ACC112 (cell line): ENCODE data around the gene DOCK9.

Source experiments
- H2AFZ ChIP-seq: fragments of 200-600 bp; sonication (generic); one replicate; pipeline ENCODE4 v1.6.0; 2017; ENCODE audit warnings: antibody characterized with exemption, low read length; ENCODE audit not compliant: unreplicated experiment
- H3K27ac ChIP-seq: fragments of 200-600 bp; sonication (generic); 2 replicates; pipeline ENCODE4 v1.5.1; 2014; ENCODE audit warnings: low read depth, mild to moderate bottlenecking, antibody characterized with exemption, low read length, moderate library complexity
- H3K27me3 ChIP-seq: fragments of 200-600 bp; sonication (generic); 2 replicates; pipeline ENCODE4 v1.6.1; 2014; ENCODE audit warnings: mild to moderate bottlenecking, antibody characterized with exemption, low read length, moderate library complexity, mixed read lengths; ENCODE audit not compliant: insufficient read depth
- H3K36me3 ChIP-seq: fragments of 200-600 bp; sonication (generic); 2 replicates; pipeline ENCODE4 v1.6.1; 2016; ENCODE audit warnings: mild to moderate bottlenecking, antibody characterized with exemption, low read length, moderate library complexity, mixed read lengths; ENCODE audit not compliant: insufficient read depth
- H3K4me1 ChIP-seq: fragments of 200-600 bp; sonication (generic); one replicate; pipeline ENCODE4 v1.6.1; 2016; ENCODE audit warnings: low read length, mixed read lengths; ENCODE audit not compliant: insufficient read depth, unreplicated experiment, control insufficient read depth
- H3K4me3 ChIP-seq: fragments of 200-600 bp; sonication (generic); 2 replicates; pipeline ENCODE4 v1.5.1; 2014; ENCODE audit warnings: mild to moderate bottlenecking, low read depth, low read length
- H3K79me2 ChIP-seq: fragments of 200-600 bp; sonication (generic); one replicate; pipeline ENCODE4 v1.6.0; 2016; ENCODE audit warnings: low read length; ENCODE audit not compliant: control insufficient read depth, unreplicated experiment, insufficient read depth

DOCK9 gene

GRCh38 chr13:98997738-98998641 is 20.1 kb upstream of the DOCK9 start:
- H2AFZ ChIP-seq = no peak overlapping the region
- H3K4me3 ChIP-seq = no peak overlapping the region

DNA sequence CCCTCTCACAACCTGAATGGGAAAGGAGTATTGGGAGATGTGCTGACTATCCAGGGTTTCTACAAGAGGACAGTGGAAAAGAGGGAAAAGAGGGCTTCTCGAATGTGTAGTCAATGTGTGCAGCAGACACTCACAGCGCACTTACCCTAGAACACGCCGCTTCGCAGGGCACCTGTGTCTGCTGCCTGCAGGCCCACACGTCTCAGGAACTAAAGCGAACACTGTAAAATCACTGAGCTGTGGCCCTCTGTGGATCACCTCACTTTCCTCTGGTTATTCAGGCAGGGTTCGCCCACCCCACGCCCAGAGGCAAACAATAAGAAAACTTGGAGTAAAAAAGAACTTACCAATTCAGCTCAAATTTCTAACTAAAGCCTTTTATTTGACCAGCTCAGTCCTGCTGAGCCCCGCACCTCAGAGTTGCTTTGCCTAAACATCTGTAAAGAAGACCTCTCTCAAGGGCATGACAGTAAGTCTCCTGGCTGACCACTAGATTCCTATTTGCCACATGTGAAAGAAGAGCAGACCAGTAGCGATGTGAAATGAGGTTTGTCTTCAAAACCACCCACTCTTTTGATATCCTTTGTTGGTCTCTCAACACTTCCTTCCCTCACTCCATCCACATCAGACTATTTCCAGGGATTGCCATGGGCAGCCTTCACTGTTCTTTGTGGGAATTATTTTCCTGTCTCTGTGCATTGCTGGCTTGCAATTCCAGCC is 19.3 kb upstream of the DOCK9 start:
- Histone ChIP-seq H3K27me3 (no peaks in the 10 kb centered on the region), H3K79me2 (no peaks in the 10 kb centered on the region), H3K4me1 (peaks cover 20% of the 10 kb centered on the region), H3K27ac (no peak overlapping the region), H3K36me3 (no peaks in the 10 kb centered on the region), H3K4me3 (no peak overlapping the region), H2AFZ (no peak overlapping the region)

More at GRCh38 chr13:98997738-98998641, 20.1 kb upstream of the DOCK9 start:
- H3K36me3 ChIP-seq = no peaks in the 10 kb centered on the region
- no peaks in the 10 kb centered on the region for H3K79me2 ChIP-seq
- H3K4me1 ChIP-seq = peaks cover 20% of the 10 kb centered on the region
- H3K27ac ChIP-seq = no peak overlapping the region
- H3K27me3 ChIP-seq = no peaks in the 10 kb centered on the region

DNA sequence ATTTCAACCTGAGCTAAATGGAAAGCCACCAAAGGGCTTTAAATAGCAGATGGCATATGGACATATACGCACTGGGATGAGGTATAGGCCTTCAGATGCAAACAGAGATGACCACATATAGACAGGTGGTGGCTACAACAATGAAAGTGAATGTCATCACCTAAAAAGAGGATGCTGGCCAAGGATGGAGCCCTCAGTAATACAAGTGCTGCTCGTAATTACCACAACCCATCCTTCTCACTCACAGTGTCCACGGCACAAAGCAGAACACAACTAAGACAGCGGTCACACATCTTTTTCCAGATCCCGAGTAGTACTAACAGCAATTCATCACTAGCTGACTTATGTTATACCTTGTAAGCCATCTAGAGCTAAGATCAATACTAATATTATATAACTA is 18.2 kb upstream of the DOCK9 start:
- H3K4me1 ChIP-seq = peaks cover 20% of the 10 kb centered on the region
- H3K27ac ChIP-seq = no peak overlapping the region
- H3K36me3 ChIP-seq = no peaks in the 10 kb centered on the region
- no peak overlapping the region for H3K4me3 ChIP-seq
- no peaks in the 10 kb centered on the region for H3K79me2 ChIP-seq
- H3K27me3 ChIP-seq = no peaks in the 10 kb centered on the region
- H2AFZ ChIP-seq = no peak overlapping the region

DNA sequence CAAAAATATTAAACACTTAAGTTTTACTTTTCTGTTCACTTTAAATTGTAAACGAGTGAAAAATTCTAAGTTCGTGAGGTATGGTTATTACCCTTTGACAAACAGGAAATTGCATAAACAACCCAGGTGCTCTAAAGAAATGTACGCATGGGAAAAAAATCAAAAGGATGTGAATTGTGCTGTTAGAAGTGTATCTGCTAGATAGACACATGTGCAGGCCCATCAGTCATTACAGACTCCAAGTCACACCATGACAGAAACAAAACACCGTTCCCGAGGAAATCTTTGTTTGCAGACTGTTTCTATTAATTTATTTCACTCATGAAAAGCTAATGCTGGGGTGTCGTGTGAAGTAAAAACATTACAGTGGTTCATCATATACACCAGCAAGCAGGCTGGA is 17.0 kb upstream of the DOCK9 start:
- peaks cover 20% of the 10 kb centered on the region for H3K4me1 ChIP-seq
- H3K27ac ChIP-seq = no peak overlapping the region
- H2AFZ ChIP-seq = no peak overlapping the region
- H3K27me3 ChIP-seq = no peaks in the 10 kb centered on the region
- H3K36me3 ChIP-seq = no peaks in the 10 kb centered on the region
- no peaks in the 10 kb centered on the region for H3K79me2 ChIP-seq
- no peak overlapping the region for H3K4me3 ChIP-seq

DNA sequence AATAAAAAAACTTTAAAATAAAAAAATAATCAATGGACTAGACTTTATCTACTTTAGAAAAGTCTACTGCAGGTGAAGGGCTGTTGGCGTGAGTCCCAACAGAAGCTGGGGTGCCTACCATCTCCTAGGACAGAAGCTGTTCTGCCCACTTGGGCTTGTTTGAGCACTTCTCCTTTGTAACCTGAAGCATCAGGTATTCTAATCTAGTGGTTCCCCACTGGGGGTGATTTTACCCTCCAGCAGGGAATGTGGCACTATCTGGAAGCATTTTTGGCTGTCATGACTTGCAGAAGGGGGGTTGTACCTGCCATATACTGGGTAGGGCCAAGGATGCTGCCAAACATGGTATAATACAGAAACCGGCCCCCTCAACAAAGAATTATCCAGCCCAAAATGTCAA is 16.2 kb upstream of the DOCK9 start:
- Histone ChIP-seq H3K4me1 (peaks cover 14% of the 10 kb centered on the region), H3K27me3 (no peaks in the 10 kb centered on the region), H3K36me3 (no peaks in the 10 kb centered on the region), H3K27ac (no peak overlapping the region), H3K79me2 (no peaks in the 10 kb centered on the region), H2AFZ (no peak overlapping the region), H3K4me3 (no peak overlapping the region)

DNA sequence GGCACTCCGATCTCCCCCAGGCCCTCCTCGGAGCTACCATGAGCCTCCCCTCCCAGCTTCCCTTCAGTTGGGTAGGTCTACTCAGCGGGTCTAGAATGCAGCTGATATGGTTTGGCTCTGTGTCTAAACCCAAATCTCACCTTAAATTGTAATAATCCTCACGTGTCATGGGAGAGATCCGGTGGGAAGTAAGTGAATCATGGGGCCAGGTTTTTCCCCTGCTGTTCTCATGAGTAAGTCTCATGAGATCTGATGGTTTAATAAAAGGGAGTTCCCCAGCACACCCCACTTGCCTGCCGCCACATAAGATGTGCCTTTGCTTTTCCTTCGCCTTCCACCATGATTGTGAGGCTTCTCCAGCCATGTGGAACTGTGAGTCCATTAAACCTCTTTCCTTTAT is 14.5 kb upstream of the DOCK9 start:
- H3K36me3 ChIP-seq = no peaks in the 10 kb centered on the region
- no peaks in the 10 kb centered on the region for H3K79me2 ChIP-seq
- H2AFZ ChIP-seq = no peak overlapping the region
- no peaks in the 10 kb centered on the region for H3K27me3 ChIP-seq
- no peaks in the 10 kb centered on the region for H3K4me1 ChIP-seq
- no peak overlapping the region for H3K4me3 ChIP-seq
- H3K27ac ChIP-seq = no peak overlapping the region

DNA sequence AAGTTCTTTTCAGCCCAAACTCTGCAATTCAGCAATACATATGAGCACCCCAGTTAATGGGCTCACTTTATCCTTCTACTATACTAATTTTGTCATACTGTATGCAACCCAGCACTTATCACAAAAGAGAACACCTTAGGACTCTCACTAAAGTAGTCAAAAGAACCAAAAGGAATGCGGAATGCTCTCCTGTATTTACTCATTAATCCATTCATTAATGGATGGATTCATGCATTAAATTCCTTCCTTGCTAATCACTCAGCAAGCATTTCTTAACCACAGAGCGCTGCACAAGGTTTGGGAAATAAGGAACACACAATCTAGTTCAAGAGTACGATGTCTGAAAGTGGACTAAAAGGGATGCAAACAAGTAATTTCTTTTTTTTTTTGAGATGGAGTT is 12.8 kb upstream of the DOCK9 start:
- H3K4me3 ChIP-seq = no peak overlapping the region
- no peak overlapping the region for H3K27ac ChIP-seq
- no peaks in the 10 kb centered on the region for H3K79me2 ChIP-seq
- no peaks in the 10 kb centered on the region for H3K36me3 ChIP-seq
- H3K4me1 ChIP-seq = no peaks in the 10 kb centered on the region
- H3K27me3 ChIP-seq = no peaks in the 10 kb centered on the region
- no peak overlapping the region for H2AFZ ChIP-seq

DNA sequence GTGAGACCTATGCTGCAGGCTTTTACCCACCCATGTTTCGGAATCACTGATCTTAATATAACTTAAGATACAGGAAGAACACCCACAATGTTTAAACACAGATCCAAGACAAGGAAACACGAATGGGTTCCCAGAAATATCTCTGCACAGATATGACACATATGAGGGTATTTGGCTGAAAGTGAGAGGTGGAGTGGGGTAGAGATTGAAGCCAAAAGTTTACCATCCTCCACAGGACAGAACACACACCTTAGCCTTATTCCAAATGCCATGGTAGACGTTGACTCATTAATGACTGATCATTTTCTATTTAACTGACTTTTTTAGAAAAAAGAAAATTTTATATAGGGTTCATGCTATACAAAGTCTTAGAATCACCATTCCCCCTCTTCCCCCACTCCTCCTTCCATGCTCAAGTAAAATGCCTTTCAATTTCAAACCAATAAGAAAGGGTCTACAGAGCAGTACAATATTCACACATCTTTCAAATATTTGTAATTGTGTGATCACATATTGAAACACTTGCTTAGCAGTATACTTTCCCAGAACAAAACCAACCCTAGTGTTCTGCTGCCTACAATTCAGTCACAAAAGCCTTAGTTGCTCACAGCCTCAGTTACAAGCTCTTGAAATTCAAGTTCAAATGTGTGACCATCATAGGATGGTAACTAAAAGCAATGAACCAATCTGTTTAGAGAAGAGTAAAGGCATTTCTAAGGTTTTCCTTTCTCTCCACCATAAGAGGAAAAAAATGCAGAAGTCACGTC is 11.8 kb upstream of the DOCK9 start:
- H3K79me2 ChIP-seq = no peaks in the 10 kb centered on the region
- H3K4me1 ChIP-seq = no peaks in the 10 kb centered on the region
- no peak overlapping the region for H3K27ac ChIP-seq
- H3K4me3 ChIP-seq = no peak overlapping the region
- H3K36me3 ChIP-seq = no peaks in the 10 kb centered on the region
- H2AFZ ChIP-seq = no peak overlapping the region
- H3K27me3 ChIP-seq = no peaks in the 10 kb centered on the region

DNA sequence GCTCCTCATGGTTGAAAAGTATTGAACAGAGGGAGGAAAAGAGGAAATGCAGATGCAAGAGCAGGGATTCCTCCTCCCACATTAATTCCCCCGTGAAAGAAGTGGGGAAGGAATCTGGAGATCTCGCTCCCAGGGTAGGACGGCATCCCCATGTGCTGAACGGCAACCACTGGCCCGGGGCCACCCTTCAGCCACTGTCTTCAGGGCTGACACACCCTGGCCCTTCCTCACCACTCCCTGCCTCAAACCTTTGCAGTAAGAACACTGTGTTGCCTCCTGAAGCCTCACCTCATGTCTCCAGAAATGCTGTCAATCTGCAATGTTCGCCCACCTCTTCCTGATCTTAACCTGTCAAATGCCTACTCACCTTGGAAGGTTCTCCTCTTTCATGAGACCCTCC is 10.9 kb upstream of the DOCK9 start:
- no peak overlapping the region for H2AFZ ChIP-seq
- H3K4me1 ChIP-seq = no peaks in the 10 kb centered on the region
- H3K27me3 ChIP-seq = no peaks in the 10 kb centered on the region
- no peaks in the 10 kb centered on the region for H3K36me3 ChIP-seq
- no peaks in the 10 kb centered on the region for H3K79me2 ChIP-seq
- no peak overlapping the region for H3K4me3 ChIP-seq
- H3K27ac ChIP-seq = no peak overlapping the region

GRCh38 chr13:98988277-98988676 is 10.4 kb upstream of the DOCK9 start:
- no peaks in the 10 kb centered on the region for H3K4me1 ChIP-seq
- no peak overlapping the region for H3K27ac ChIP-seq
- no peaks in the 10 kb centered on the region for H3K36me3 ChIP-seq
- no peak overlapping the region for H3K4me3 ChIP-seq
- no peak overlapping the region for H2AFZ ChIP-seq
- no peaks in the 10 kb centered on the region for H3K27me3 ChIP-seq
- H3K79me2 ChIP-seq = no peaks in the 10 kb centered on the region
